H1 (cell line): Measurements from ENCODE around the gene ULK3. TPM values are rescaled to one million over a fixed set of nuclear protein-coding genes. Genes with fewer than 3 reads are reported as not detected.

Experiments
- BCL11A ChIP-seq, 2 experiments: IDR thresholded peaks; one replicate each; pipeline ENCODE4 v1.6.1; 2011; ENCODE audit warnings: low read depth in 2 of 2, low read length in 2 of 2, mild to moderate bottlenecking in 2 of 2
- CEBPB ChIP-seq: IDR thresholded peaks from 2 replicates; pipeline ENCODE4 v1.6.1; 2012; ENCODE audit warnings: low read depth, low read length
- CHD7 ChIP-seq: fragments of 300-600 bp; sonication (generic); IDR thresholded peaks from 2 replicates; pipeline ENCODE4 v1.7.1; 2012; ENCODE audit warnings: low read length, moderate library complexity, mild to moderate bottlenecking, inconsistent platforms; ENCODE audit not compliant: insufficient replicate concordance
- FOSL1 ChIP-seq: IDR thresholded peaks from 2 replicates; pipeline ENCODE4 v1.6.1; 2011; ENCODE audit warnings: mild to moderate bottlenecking, low read depth, low read length, moderate library complexity; ENCODE audit not compliant: insufficient read depth
- HDAC6 ChIP-seq: IDR thresholded peaks from one replicate; pipeline ENCODE4 v1.7.1; 2012; ENCODE audit warnings: low read depth, mild to moderate bottlenecking, inconsistent platforms, low read length, moderate library complexity
- RFX5 ChIP-seq: IDR thresholded peaks from 2 replicates; pipeline ENCODE4 v1.6.1; 2011; ENCODE audit warnings: low read depth, low read length, improper control_type of control experiment, borderline replicate concordance
- SIN3A ChIP-seq, 2 experiments: IDR thresholded peaks in 1 of 2; conservative IDR thresholded peaks in 1 of 2; 2 replicates each; pipeline ENCODE4 v1.6.1; 2011 to 2012; ENCODE audit warnings: low read length in 2 of 2, improper control_type of control experiment in 1 of 2, low read depth in 1 of 2, mild to moderate bottlenecking in 1 of 2
- SUZ12 ChIP-seq: fragments of 200-600 bp; sonication (generic); IDR thresholded peaks from 2 replicates; pipeline ENCODE4 v1.6.1; 2012; ENCODE audit warnings: mild to moderate bottlenecking, inconsistent platforms, low read length, moderate library complexity, mixed read lengths
- YY1 ChIP-seq: IDR thresholded peaks from 2 replicates; pipeline ENCODE4 v1.6.1; 2011; ENCODE audit warnings: low read depth, mild to moderate bottlenecking, low read length
- ZNF274 ChIP-seq: IDR thresholded peaks from 2 replicates; pipeline ENCODE4 v1.7.0; 2012; ENCODE audit warnings: low read length, borderline replicate concordance; ENCODE audit errors: extremely low read depth
- polyA plus RNA-seq, 7 experiments: library from polyadenylated mRNA; depleted of rRNA in 3 of 7; stranded (reverse) in 5 of 7; unstranded in 2 of 7; fragments of >200 nt in 5 of 7; fragments of 200-250 nt in 2 of 7; gene quantifications; 1 replicate in 5 of 7; 2 replicates in 1 of 7; 4 replicates in 1 of 7; pipeline versions ENCODE4 v1.2.1 to v1.2.3, GENCODE V29; 2011 to 2013; ENCODE audit warnings: missing spikeins in 2 of 7, mixed read lengths in 2 of 7
- total RNA-seq: library from RNA; stranded (reverse); fragmentation: NEBNext Ultra II Directional; extraction: Animal tissue kit (Norgen Biotek cat#: 25700); gene quantifications from 2 replicates; pipeline ENCODE4 v1.2.1, GENCODE V29; 2021

The ULK3 gene
- total and polyA plus RNA-seq, 2 of the 8 experiments (the other 6 are each of a cell fraction or from before 2014, with no cell fraction given) = 27.1 to 34.4 TPM

- TF ChIP-seq CHD7 (no peak), HDAC6 (no peak), RFX5 (no peak), CEBPB (no peak), SUZ12 (no peak), SIN3A (conservative IDR thresholded peaks at IDR 0.05 in 1 of 2, IDR thresholded peaks at IDR 0.05 in 1 of 2; ENCODE audit: low read depth in 1 of 2, low read length in 2 of 2) (peak in 1 of 2 experiments; percentile 83; a peak in 2 of 4 replicates), YY1 (peak; percentile 95), BCL11A (IDR thresholded peaks at IDR 0.05; ENCODE audit: low read depth in 2 of 2, low read length in 2 of 2) (no peak), FOSL1 (no peak), ZNF274 (no peak)
Observed at GRCh38 chr15:74889883-74890664, 47.1 kb upstream of the ULK3 start, which contains the start of gene MPI (continued).
